OCI-LY3 (cell line): ENCODE data around the gene IL3RA.

Source experiments
- EZH2phosphoT487 ChIP-seq: fragments of 200-600 bp; shearing (Covaris generic); IDR thresholded peaks from 2 replicates; pipeline ENCODE4 v1.6.1; 2018; ENCODE audit warnings: antibody characterized with exemption, mixed run types, low read depth
- TF ChIP-seq, protein P1 (sequence below): fragments of 200-600, 300-600 bp; sonication (generic); IDR thresholded peaks from 2 replicates; pipeline ENCODE4 v1.5.1; 2014; ENCODE audit warnings: antibody characterized with exemption, low read length, low read depth

DNA sequence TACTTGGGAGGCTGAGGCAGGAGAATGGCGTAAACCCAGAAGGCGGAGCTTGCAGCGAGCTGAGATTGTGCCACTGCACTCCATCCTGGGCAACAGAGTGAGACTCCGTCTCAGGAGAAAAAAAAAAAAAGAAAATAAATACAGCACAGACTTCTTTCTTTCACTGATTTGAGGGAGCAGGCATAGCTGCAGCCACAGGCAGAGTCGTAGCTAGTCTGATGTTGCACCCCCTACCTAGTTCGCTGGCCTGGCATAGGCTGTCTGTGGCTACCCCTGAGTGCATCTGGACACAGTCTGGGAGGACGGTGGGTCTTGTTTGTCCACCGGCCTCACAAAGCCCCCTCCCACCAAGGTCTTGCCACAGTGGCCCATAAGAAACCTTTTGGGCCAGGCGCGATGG, 21.4 kb downstream of the IL3RA start:
- TF ChIP-seq, protein P1, sequence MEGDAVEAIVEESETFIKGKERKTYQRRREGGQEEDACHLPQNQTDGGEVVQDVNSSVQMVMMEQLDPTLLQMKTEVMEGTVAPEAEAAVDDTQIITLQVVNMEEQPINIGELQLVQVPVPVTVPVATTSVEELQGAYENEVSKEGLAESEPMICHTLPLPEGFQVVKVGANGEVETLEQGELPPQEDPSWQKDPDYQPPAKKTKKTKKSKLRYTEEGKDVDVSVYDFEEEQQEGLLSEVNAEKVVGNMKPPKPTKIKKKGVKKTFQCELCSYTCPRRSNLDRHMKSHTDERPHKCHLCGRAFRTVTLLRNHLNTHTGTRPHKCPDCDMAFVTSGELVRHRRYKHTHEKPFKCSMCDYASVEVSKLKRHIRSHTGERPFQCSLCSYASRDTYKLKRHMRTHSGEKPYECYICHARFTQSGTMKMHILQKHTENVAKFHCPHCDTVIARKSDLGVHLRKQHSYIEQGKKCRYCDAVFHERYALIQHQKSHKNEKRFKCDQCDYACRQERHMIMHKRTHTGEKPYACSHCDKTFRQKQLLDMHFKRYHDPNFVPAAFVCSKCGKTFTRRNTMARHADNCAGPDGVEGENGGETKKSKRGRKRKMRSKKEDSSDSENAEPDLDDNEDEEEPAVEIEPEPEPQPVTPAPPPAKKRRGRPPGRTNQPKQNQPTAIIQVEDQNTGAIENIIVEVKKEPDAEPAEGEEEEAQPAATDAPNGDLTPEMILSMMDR, result no peak
- no peak for TF ChIP-seq EZH2phosphoT487
